Activated CD4-positive, alpha-beta T cell treated with anti-CD3 and anti-CD28 coated beads, Interleukin-2, amount 50 U/mL, for 24 hours (primary cell): ENCODE measurements around the gene LDLRAP1.

Source experiments
- DNase-seq, 2 donors: peaks; one replicate each; pipeline ENCODE4 v3.0.0-alpha.2; 2020; ENCODE audit warnings: low read depth in 1 of 2, low spot score in 1 of 2

The LDLRAP1 gene

GRCh38 chr1:25524568-25525360 lies 18.6 kb upstream of the LDLRAP1 start:
- no peak for DNase-seq

- DNase-seq: no peak
These were observed 18.1 kb upstream of the LDLRAP1 start for GRCh38 chr1:25525361-25525688.

GRCh38 chr1:25526753-25527152 lies 16.7 kb upstream of the LDLRAP1 start:
- no peak for DNase-seq

- no peak for DNase-seq
These were observed 16.1 kb upstream of the LDLRAP1 start for GRCh38 chr1:25527226-25527846.

GRCh38 chr1:25527946-25528595 lies 15.3 kb upstream of the LDLRAP1 start:
- no peak for DNase-seq

- DNase-seq: no peak
These were observed 14.4 kb upstream of the LDLRAP1 start for GRCh38 chr1:25528881-25529517.

GRCh38 chr1:25529518-25530185 lies 13.8 kb upstream of the LDLRAP1 start:
- no peak for DNase-seq

- no peak for DNase-seq
These were observed 13.0 kb upstream of the LDLRAP1 start for GRCh38 chr1:25530186-25531081.

- no peak for DNase-seq
These were observed 12.3 kb upstream of the LDLRAP1 start for GRCh38 chr1:25531082-25531461.

GRCh38 chr1:25532970-25533369 lies 10.4 kb upstream of the LDLRAP1 start:
- no peak for DNase-seq

- DNase-seq: no peak
These were observed 9.5 kb upstream of the LDLRAP1 start for GRCh38 chr1:25533775-25534409.

GRCh38 chr1:25534410-25534788 lies 9.0 kb upstream of the LDLRAP1 start:
- no peak for DNase-seq

GRCh38 chr1:25536124-25536523 lies 7.3 kb upstream of the LDLRAP1 start:
- no peak for DNase-seq

GRCh38 chr1:25537153-25537831 lies 6.1 kb upstream of the LDLRAP1 start:
- no peak for DNase-seq

GRCh38 chr1:25538191-25538767 lies 5.1 kb upstream of the LDLRAP1 start:
- no peak for DNase-seq

GRCh38 chr1:25540750-25541342 lies 2.6 kb upstream of the LDLRAP1 start:
- DNase-seq: no peak

- DNase-seq: no peak
These were observed 2.0 kb upstream of the LDLRAP1 start for GRCh38 chr1:25541425-25541824.

- DNase-seq: no peak
These were observed 1.3 kb upstream of the LDLRAP1 start for GRCh38 chr1:25541889-25542658.
